Right forelimb (tissue), 1 donor: ENCODE data around the gene BMPR1A.

Experiments
- DNase-seq: peaks from one replicate; pipeline ENCODE4 v3.0.0-alpha.2; 2018

The BMPR1A gene

GRCh38 chr10:86804805-86805204, 48.4 kb downstream of the BMPR1A start:
- no peak for DNase-seq

GRCh38 chr10:86813101-86813500, 56.7 kb downstream of the BMPR1A start:
- no peak for DNase-seq

- DNase-seq: no peak
These were observed 57.6 kb downstream of the BMPR1A start for GRCh38 chr10:86813982-86814381.

- no peak for DNase-seq
These were observed 58.7 kb downstream of the BMPR1A start for GRCh38 chr10:86815035-86815617.

GRCh38 chr10:86815640-86816039, 59.2 kb downstream of the BMPR1A start:
- DNase-seq: no peak

- DNase-seq: no peak
These were observed 60.8 kb downstream of the BMPR1A start for GRCh38 chr10:86817246-86817645.

GRCh38 chr10:86819567-86819966, 63.1 kb downstream of the BMPR1A start:
- no peak for DNase-seq

- no peak for DNase-seq
These were observed 64.1 kb downstream of the BMPR1A start for GRCh38 chr10:86820509-86820908.

GRCh38 chr10:86821388-86821999, 65.1 kb downstream of the BMPR1A start:
- no peak for DNase-seq

- no peak for DNase-seq
These were observed 67.1 kb downstream of the BMPR1A start for GRCh38 chr10:86823565-86823964.

GRCh38 chr10:86824151-86824550, 67.7 kb downstream of the BMPR1A start:
- DNase-seq: no peak

- no peak for DNase-seq
These were observed 68.9 kb downstream of the BMPR1A start for GRCh38 chr10:86825366-86825765.

- no peak for DNase-seq
These were observed 71.2 kb downstream of the BMPR1A start for GRCh38 chr10:86827639-86828038.

GRCh38 chr10:86828145-86828544, 71.7 kb downstream of the BMPR1A start:
- DNase-seq: no peak

- DNase-seq: no peak
These were observed 73.1 kb downstream of the BMPR1A start for GRCh38 chr10:86829472-86829871.

GRCh38 chr10:86830043-86830591, 73.7 kb downstream of the BMPR1A start:
- no peak for DNase-seq

- DNase-seq: no peak
These were observed 77.5 kb downstream of the BMPR1A start for GRCh38 chr10:86833969-86834368.

- DNase-seq: no peak
These were observed 79.6 kb downstream of the BMPR1A start for GRCh38 chr10:86836044-86836443.

- no peak for DNase-seq
These were observed 81.2 kb downstream of the BMPR1A start for GRCh38 chr10:86837663-86838062.

GRCh38 chr10:86840498-86840897, 84.1 kb downstream of the BMPR1A start:
- no peak for DNase-seq

- DNase-seq: no peak
These were observed 89.7 kb downstream of the BMPR1A start for GRCh38 chr10:86846088-86846487.

GRCh38 chr10:86848747-86849146, 92.3 kb downstream of the BMPR1A start:
- DNase-seq: no peak

GRCh38 chr10:86849181-86849894, 92.9 kb downstream of the BMPR1A start:
- no peak for DNase-seq

- no peak for DNase-seq
These were observed 94.1 kb downstream of the BMPR1A start for GRCh38 chr10:86850481-86850880.
